HepG2 (cell line): ENCODE results near the gene GRIK2. TPM values are rescaled to one million over a fixed set of nuclear protein-coding genes. Genes with fewer than 3 reads are reported as not detected.

Experiments
- ATAC-seq: fragments of 200-7000 bp; cut with Tn5 transposase; 3 replicates; pipeline ENCODE4 v1.9.1; 2020; ENCODE audit warnings: mild to moderate bottlenecking, moderate library complexity
- BruUV-seq: library from RNA; stranded (reverse); fragments of 400-500 nt; replicated peaks from 2 replicates; lab custom pipeline; 2021; lab: Mats Ljungman, UMichigan
- CTCF ChIA-PET: fragments of 300-600 bp; formaldehyde crosslinking; extraction: SDS; loops from one replicate; lab custom pipeline; 2021; ENCODE audit warnings: low total read pairs, inconsistent platforms, low intra/inter-chr PET ratio; lab: Yijun Ruan, JAX
- POLR2A ChIA-PET: fragments of 350-600 bp; sonication (Branson Sonifier 250); formaldehyde crosslinking; loops from one replicate; lab custom pipeline; 2020; ENCODE audit warnings: antibody characterized with exemption, inconsistent platforms; lab: Yijun Ruan, JAX
- DNase-seq: peaks from one replicate; pipeline ENCODE4 v3.0.0-alpha.2; 2015; ENCODE audit warnings: low spot score
- FAIRE-seq: peaks from 3 replicates; lab custom pipeline; 2011; peaks lifted over from hg19 to GRCh38; lab: Jason Lieb, UNC
- H2AFZ ChIP-seq: one replicate; pipeline ENCODE4 v1.6.1; 2011; ENCODE audit warnings: low read length, inconsistent platforms
- H3K27ac ChIP-seq: fragments of 300-600 bp; 3 replicates; pipeline ENCODE4 v1.8.0; 2011; ENCODE audit warnings: mixed run types, mild to moderate bottlenecking, mixed read lengths, low read length, inconsistent platforms; ENCODE audit not compliant: insufficient read depth; ENCODE audit errors: extremely low read length
- H3K27me3 ChIP-seq, 2 experiments: fragments of 200-600 bp in 1 of 2; 2 replicates in 1 of 2; 3 replicates in 1 of 2; pipeline versions ENCODE4 v1.6.0 to v1.8.0; 2011; ENCODE audit warnings: low read length in 2 of 2, mild to moderate bottlenecking in 2 of 2, moderate library complexity in 2 of 2, inconsistent platforms in 1 of 2; ENCODE audit not compliant: insufficient read depth in 2 of 2, control insufficient read depth in 1 of 2
- H3K36me3 ChIP-seq, 2 experiments: fragments of 200-600 bp in 1 of 2; replicated peaks in 1 of 2; 2 replicates in 1 of 2; 3 replicates in 1 of 2; pipeline versions ENCODE4 v1.5.1 to v1.8.0; 2011; ENCODE audit warnings: low read length in 2 of 2, inconsistent platforms in 1 of 2; ENCODE audit not compliant: insufficient read depth in 2 of 2, control insufficient read depth in 1 of 2
- H3K4me1 ChIP-seq: 2 replicates; pipeline ENCODE4 v1.5.1; 2012; ENCODE audit warnings: low read length, inconsistent platforms; ENCODE audit not compliant: insufficient read depth
- H3K4me2 ChIP-seq: 2 replicates; pipeline ENCODE4 v1.6.0; 2011; ENCODE audit warnings: low read depth, low read length, inconsistent platforms
- H3K4me3 ChIP-seq, 3 experiments: fragments of 200-600 bp in 1 of 3; sonication (generic), shearing (Covaris generic) in 1 of 3; replicated peaks in 1 of 3; 2 replicates each; pipeline ENCODE4 v1.5.1; 2011 to 2016; ENCODE audit warnings: low read length in 3 of 3, inconsistent platforms in 2 of 3, low read depth in 2 of 3, mild to moderate bottlenecking in 2 of 3, control low read depth in 1 of 3, mixed read lengths in 1 of 3; ENCODE audit not compliant: insufficient read depth in 1 of 3
- H3K79me2 ChIP-seq: one replicate; pipeline ENCODE4 v1.6.1; 2011; ENCODE audit warnings: low read length, inconsistent platforms; ENCODE audit not compliant: insufficient read depth
- H3K9ac ChIP-seq: 2 replicates; pipeline ENCODE4 v1.6.0; 2011; ENCODE audit warnings: mild to moderate bottlenecking, low read depth, low read length, inconsistent platforms; ENCODE audit not compliant: insufficient read depth
- H3K9me3 ChIP-seq: 2 replicates; pipeline ENCODE4 v1.5.1; 2012; ENCODE audit warnings: mild to moderate bottlenecking, low read length
- H4K20me1 ChIP-seq: 2 replicates; pipeline ENCODE4 v1.6.0; 2011; ENCODE audit warnings: inconsistent platforms, mild to moderate bottlenecking, low read length, moderate library complexity; ENCODE audit not compliant: insufficient read depth
- BRD4 ChIP-seq: sonication (generic); formaldehyde crosslinking; IDR thresholded peaks from 2 replicates; pipeline ENCODE4 v1.4.0; 2020; ENCODE audit warnings: missing genetic modification reagents
- CEBPG ChIP-seq: IDR thresholded peaks from 2 replicates; pipeline ENCODE4 v1.6.1; 2016
- HCFC1 ChIP-seq: fragments of 150-350 bp; IDR thresholded peaks from 2 replicates; pipeline ENCODE4 v1.6.1; 2014; ENCODE audit warnings: low read depth, low read length
- ISL2 ChIP-seq: sonication (generic); formaldehyde crosslinking; IDR thresholded peaks from 2 replicates; pipeline ENCODE4 v1.5.0; 2020; ENCODE audit warnings: missing genetic modification reagents
- ISX ChIP-seq: sonication (generic); formaldehyde crosslinking; conservative IDR thresholded peaks from 2 replicates; pipeline ENCODE4 v1.5.0; 2020; ENCODE audit warnings: missing genetic modification reagents
- KMT2A ChIP-seq: sonication (generic); formaldehyde crosslinking; IDR thresholded peaks from 2 replicates; pipeline ENCODE4 v1.4.0; 2020; ENCODE audit warnings: missing genetic modification reagents
- MED8 ChIP-seq: sonication (generic); formaldehyde crosslinking; IDR thresholded peaks from 2 replicates; pipeline ENCODE4 v1.8.1; 2023; ENCODE audit warnings: mild to moderate bottlenecking, missing genetic modification reagents; ENCODE audit not compliant: insufficient replicate concordance
- SAFB2 ChIP-seq: sonication (generic); formaldehyde crosslinking; IDR thresholded peaks from 2 replicates; pipeline ENCODE4 v1.5.1; 2020; ENCODE audit warnings: missing genetic modification reagents, low read depth, mild to moderate bottlenecking, borderline replicate concordance
- SRSF9 ChIP-seq: fragments of 200-400 bp; formaldehyde crosslinking; IDR thresholded peaks from 2 replicates; pipeline ENCODE4 v1.6.1; 2018; ENCODE audit warnings: borderline replicate concordance, mild to moderate bottlenecking, low read depth, low read length; ENCODE audit not compliant: insufficient read depth, poor library complexity, severe bottlenecking
- STAT5B ChIP-seq: sonication (generic); formaldehyde crosslinking; IDR thresholded peaks from 2 replicates; pipeline ENCODE4 v1.4.0; 2020; ENCODE audit warnings: missing genetic modification reagents
- TFE3 ChIP-seq: IDR thresholded peaks from 2 replicates; pipeline ENCODE4 v1.6.1; 2016
- ZBTB21 ChIP-seq: sonication (generic); formaldehyde crosslinking; IDR thresholded peaks from 2 replicates; pipeline ENCODE4 v1.4.0; 2020; ENCODE audit warnings: missing genetic modification reagents
- ZNF232 ChIP-seq: sonication (generic); formaldehyde crosslinking; IDR thresholded peaks from 2 replicates; pipeline ENCODE4 v1.4.0; 2020; ENCODE audit warnings: missing genetic modification reagents, borderline replicate concordance
- ZNF235 ChIP-seq: sonication (generic); formaldehyde crosslinking; IDR thresholded peaks from 2 replicates; pipeline ENCODE4 v1.8.1; 2023; ENCODE audit warnings: mild to moderate bottlenecking, missing genetic modification reagents, borderline replicate concordance
- ZNF501 ChIP-seq: sonication (generic); formaldehyde crosslinking; IDR thresholded peaks from 2 replicates; pipeline ENCODE4 v1.5.1; 2020; ENCODE audit warnings: mild to moderate bottlenecking, moderate library complexity, missing genetic modification reagents
- ZNF672 ChIP-seq: sonication (generic); formaldehyde crosslinking; IDR thresholded peaks from 2 replicates; pipeline ENCODE4 v1.8.1; 2022; ENCODE audit warnings: missing genetic modification reagents
- WGBS: methylation state at CpG from one replicate; pipeline ENCODE4 v1.1.6; 2017; ENCODE audit warnings: low lambda C conversion rate; 5-methylcytosine and 5-hydroxymethylcytosine counted together
- in situ Hi-C: cut with HindIII; loops from 2 replicates; pipeline ENCODE4 v1.10.0; 2017; ENCODE audit warnings: low pct_unique_long_range_greater_than_20kb; ENCODE audit not compliant: extremely low pct_ligation_motif_present
- intact Hi-C: fragments of 100-400 bp; cut with micrococcal nuclease; formaldehyde crosslinking; loops from one replicate; pipeline ENCODE4 v1.10.0; 2022; ENCODE audit not compliant: unreplicated experiment
- polyA plus RNA-seq, 8 experiments: library from polyadenylated mRNA; depleted of rRNA in 3 of 8; stranded (reverse) in 7 of 8; unstranded in 1 of 8; fragments of >200 nt; fragmentation: Illumina TruSeq in 4 of 8; extraction: Trizol in 4 of 8; gene quantifications; 2 replicates each; pipeline versions ENCODE4 v1.2.1 to v1.2.3, GENCODE V29; 2011 to 2016; ENCODE audit warnings: low read depth in 4 of 8, missing spikeins in 1 of 8, mixed read lengths in 1 of 8; ENCODE audit not compliant: insufficient read depth in 1 of 8
- total RNA-seq, 5 experiments: library from RNA; depleted of rRNA; stranded (reverse); fragments of >200 nt; fragmentation: Illumina TruSeq; extraction: Trizol; gene quantifications; 2 replicates each; pipeline ENCODE4 v1.2.3, GENCODE V29; 2016; ENCODE audit warnings: low read depth in 1 of 5
- TF ChIP-seq, protein P1 (sequence below): conservative IDR thresholded peaks from 2 replicates; pipeline ENCODE4 v1.6.1; 2018; ENCODE audit warnings: missing genetic modification reagents

Gene GRIK2
- total and polyA plus RNA-seq, 2 of the 13 experiments (the other 11 are each of a cell fraction or from before 2014, with no cell fraction given) = not detected

DNA sequence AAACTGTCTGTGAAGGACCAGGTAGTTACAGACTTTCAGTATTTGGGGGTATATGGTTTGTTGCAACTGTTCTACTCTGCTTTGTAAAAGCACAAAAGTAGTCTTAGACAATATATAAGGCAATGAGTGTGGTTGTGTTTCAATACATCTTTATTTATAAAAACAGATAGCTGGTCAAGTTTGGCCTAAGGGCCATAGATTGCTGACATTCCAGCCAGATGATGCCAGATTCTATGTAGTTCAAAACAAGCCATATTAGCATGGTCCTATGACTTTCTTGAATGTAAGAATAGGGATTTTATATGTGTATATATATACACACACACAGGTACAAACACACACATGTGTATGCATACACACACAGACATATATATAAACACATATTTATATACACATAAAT, 201.8 kb downstream of the GRIK2 start:
- CTCF ChIA-PET = no interaction called here
- H3K9me3 ChIP-seq = no peaks in the 10 kb centered on the region
- H3K79me2 ChIP-seq = no peaks in the 10 kb centered on the region
- no peak for DNase-seq
- H3K27ac ChIP-seq = no peak overlapping the region
- H3K27me3 ChIP-seq = no peaks in the 10 kb centered on the region
- intact Hi-C loops = no loop called here
- no peak overlapping the region for H2AFZ ChIP-seq
- no TSS peak for BruUV-seq
- H3K4me1 ChIP-seq = no peaks in the 10 kb centered on the region
- TF ChIP-seq, protein P1, sequence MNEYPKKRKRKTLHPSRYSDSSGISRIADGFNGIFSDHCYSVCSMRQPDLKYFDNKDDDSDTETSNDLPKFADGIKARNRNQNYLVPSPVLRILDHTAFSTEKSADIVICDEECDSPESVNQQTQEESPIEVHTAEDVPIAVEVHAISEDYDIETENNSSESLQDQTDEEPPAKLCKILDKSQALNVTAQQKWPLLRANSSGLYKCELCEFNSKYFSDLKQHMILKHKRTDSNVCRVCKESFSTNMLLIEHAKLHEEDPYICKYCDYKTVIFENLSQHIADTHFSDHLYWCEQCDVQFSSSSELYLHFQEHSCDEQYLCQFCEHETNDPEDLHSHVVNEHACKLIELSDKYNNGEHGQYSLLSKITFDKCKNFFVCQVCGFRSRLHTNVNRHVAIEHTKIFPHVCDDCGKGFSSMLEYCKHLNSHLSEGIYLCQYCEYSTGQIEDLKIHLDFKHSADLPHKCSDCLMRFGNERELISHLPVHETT (CRISPR knock-in tag) = no peak
- no peak for TF ChIP-seq KMT2A
- no peak for TF ChIP-seq ZNF672
- TF ChIP-seq ISX (CRISPR knock-in tag) = no peak
- H3K4me2 ChIP-seq = no peak overlapping the region
- no peak for ATAC-seq
- H4K20me1 ChIP-seq = no peaks in the 10 kb centered on the region
- POLR2A ChIA-PET = no interaction called here
- in situ Hi-C loops = no loop called here
- FAIRE-seq = no peak
- no peak overlapping the region for H3K4me3 ChIP-seq
- H3K9ac ChIP-seq = no peak overlapping the region
- H3K36me3 ChIP-seq = no peaks in the 10 kb centered on the region

DNA sequence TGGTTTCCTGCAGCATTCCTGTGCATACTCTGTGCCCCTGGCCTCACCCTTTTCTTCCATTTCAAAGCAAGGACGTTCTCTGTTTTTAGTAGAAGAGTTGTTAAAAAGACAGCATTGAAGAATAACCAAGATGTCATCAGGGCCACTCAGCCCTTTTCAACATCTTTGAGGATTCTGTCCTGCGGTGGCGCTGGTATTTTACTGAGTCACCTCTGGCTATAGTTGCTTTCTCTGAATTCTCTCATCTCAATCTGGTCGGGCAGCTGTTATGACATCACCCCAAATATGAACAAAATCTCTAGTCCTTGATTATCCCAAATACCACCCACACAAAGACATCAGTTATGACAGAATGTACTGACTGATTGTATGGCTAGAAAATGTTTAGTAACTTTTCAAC, 204.2 kb downstream of the GRIK2 start:
- Histone ChIP-seq H3K4me1 (no peaks in the 10 kb centered on the region), H3K9me3 (no peaks in the 10 kb centered on the region), H3K27me3 (no peaks in the 10 kb centered on the region), H2AFZ (no peak overlapping the region), H3K9ac (no peak overlapping the region), H3K79me2 (no peaks in the 10 kb centered on the region), H3K4me3 (no peak overlapping the region), H3K36me3 (no peaks in the 10 kb centered on the region), H4K20me1 (no peaks in the 10 kb centered on the region), H3K4me2 (no peak overlapping the region), H3K27ac (no peak overlapping the region)
- ChIA-PET CTCF (no interaction called here), POLR2A (no interaction called here)
- in situ Hi-C loops (no loop called here), intact Hi-C loops (no loop called here)
- BruUV-seq = no TSS peak
- ATAC-seq (no peak), FAIRE-seq (no peak), DNase-seq (no peak)
- 0% methylated on average over 4 of the region's 4 CpGs for WGBS
- TF ChIP-seq ZNF501 (CRISPR knock-in tag) (no peak), ZNF235 (CRISPR knock-in tag) (no peak), ZNF232 (CRISPR knock-in tag) (no peak), CEBPG (CRISPR knock-in tag) (no peak), HCFC1 (no peak), TFE3 (CRISPR knock-in tag) (no peak), ZBTB21 (CRISPR knock-in tag) (no peak), BRD4 (CRISPR knock-in tag) (no peak), SRSF9 (no peak), SAFB2 (CRISPR knock-in tag) (no peak), ISL2 (CRISPR knock-in tag) (no peak), MED8 (CRISPR knock-in tag) (no peak), STAT5B (CRISPR knock-in tag) (no peak)
